Retinal pigment epithelial cell (primary cell): ENCODE results near the gene IL1RN.

Experiments used
- DNase-seq: peaks from one replicate; pipeline ENCODE4 v3.0.0-alpha.2; 2010; ENCODE audit warnings: low read depth
- H3K4me3 ChIP-seq: 2 replicates; pipeline ENCODE4 v1.5.1; 2011; ENCODE audit warnings: mild to moderate bottlenecking, low read length, control low read depth, moderate library complexity
- CTCF ChIP-seq: conservative IDR thresholded peaks from 2 replicates; pipeline ENCODE4 v1.5.1; 2011; ENCODE audit warnings: low read depth, low read length, control low read depth, inconsistent platforms

Gene IL1RN

GRCh38 chr2:113181258-113182051 is 54.1 kb downstream of the IL1RN start:
- H3K4me3 ChIP-seq = no peak overlapping the region
- DNase-seq = no peak
- TF ChIP-seq CTCF = no peak

- no peak for TF ChIP-seq CTCF
- no peak overlapping the region for H3K4me3 ChIP-seq
- no peak for DNase-seq
These were observed 55.3 kb downstream of the IL1RN start for GRCh38 chr2:113182471-113183260.

DNA sequence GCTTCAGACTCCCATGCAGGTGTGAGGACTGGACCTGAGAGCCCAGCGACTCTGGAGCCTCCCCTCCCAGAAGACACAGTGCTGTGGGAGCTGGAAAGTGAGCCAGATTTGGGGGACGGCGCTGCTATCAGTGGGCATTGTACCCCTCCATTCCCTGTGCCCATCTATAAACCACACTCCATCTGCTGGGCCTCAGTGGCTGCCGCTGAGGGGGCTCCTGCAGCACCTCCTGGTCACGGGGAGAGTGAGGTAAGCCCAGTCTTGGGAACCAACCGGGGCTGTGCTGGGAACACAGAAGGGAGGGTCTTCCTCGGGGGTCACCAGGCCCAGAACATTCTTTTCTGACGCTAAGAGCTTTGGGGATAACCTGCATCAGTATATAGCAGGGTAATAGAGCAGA is 55.9 kb downstream of the IL1RN start:
- H3K4me3 ChIP-seq = no peak overlapping the region
- no peak for TF ChIP-seq CTCF
- DNase-seq = no peak
